Non-pigmented ciliary epithelial cell (primary cell): ENCODE results near the gene BBS4.
"Not testable (repeated sequence)": the region's sequence is repeated elsewhere in the genome, so short reads cannot be mapped to it uniquely, and the experiment has no call there.

Source experiments
- DNase-seq: peaks from one replicate; pipeline ENCODE4 v3.0.0-alpha.2; 2010; ENCODE audit warnings: low read depth

BBS4 gene

DNA sequence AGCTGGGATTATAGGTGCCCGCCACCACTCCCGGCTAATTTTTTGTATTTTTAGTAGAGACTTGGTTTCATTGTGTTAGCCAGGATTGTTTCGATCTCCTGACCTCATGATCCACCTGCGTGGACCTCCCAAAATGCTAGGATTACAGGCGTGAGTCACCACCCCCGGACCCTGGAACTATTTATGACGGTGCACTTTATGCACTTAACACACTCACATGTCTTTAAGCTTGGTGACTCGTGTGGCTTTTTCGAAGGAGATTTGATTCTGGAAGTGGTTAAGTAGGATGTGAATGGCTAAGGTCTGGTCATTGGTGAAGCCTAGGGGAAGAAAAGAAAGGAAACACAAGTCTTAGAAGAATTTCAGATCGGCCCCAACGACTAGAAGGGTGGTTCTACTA, 20.3 kb downstream of the BBS4 start:
- no peak for DNase-seq

DNA sequence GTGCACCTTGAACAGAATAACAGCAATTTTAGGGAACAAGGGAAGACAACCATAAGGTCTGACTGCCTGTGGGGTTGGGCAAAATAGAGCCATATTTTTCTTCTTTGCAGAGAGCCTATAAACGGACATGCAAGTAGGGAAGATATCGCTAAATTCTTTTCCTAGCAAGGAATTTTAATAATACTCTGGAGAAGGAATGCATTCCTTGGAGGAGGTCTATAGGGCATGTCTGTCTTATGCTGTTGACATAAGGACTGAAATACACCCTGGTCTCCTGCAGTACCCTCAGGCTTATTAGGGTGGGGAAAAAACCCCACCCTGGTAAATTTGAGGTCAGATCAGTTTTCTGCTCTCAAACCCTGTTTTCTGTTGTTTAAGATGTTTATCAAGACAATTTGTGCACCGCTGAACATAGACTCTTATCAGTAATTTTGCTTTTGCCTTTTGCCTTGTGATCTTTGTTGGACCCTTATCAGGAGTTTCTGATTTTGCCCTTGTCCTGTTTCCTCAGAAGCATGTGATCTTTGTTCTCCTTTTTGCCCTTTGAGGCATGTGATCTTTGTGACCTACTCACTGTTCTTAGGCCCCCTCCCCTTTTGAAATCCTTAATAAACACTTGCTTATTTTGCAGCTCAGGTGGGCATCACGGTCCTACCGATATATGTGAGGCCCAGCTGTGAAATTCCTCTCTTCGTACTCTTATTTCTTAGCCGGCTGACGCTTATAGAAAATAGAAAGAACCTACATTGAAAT, 22.7 kb downstream of the BBS4 start:
- not testable (repeated sequence) for DNase-seq

DNA sequence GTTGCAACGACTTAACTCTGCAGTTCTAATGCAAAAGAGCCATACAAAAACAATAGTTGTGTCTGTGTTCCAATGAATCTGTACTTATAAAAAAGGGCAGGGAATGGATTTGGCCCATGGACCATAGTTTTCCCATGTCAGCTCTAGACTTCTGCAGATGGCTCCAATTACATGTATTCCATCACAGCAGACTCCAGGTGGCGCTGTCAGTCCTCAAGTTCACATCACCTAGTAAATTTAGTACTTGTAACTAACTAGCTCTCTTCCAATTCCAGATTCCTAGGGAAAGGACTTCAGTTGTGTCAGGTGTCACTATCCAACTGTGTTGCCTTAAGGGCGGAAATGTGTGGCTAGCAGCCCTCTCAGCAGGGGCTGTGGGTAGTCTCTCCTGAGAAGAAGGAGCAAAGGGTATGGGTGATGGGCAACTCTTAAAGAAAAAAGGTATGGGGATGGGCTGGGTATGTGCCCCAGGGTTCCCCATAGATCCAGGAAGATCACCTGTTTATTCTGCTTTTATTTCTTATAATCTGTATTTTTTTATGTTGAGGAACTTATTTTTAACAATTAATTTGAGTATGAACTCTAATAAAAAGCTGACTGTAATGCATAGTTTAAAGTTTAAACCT, 36.2 kb downstream of the BBS4 start:
- peak; percentile 35 for DNase-seq

DNA sequence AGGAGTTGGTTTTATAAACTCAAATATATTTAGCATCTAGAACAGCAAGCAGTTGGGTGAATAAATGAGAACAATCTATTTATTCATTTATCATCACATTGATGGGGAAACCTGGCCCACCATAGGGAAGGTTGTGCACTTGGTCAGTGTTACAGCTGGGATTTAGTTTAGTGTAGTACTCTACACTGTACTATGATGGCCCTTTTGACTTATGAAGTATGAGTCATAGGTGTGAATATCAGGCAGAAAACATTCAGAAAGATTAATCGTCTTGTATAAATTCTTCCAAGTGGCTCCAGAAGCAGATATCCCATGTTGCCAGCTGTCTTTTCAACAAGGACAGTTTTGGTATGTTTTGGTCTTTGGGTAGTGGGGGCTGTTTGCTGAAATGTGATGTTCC, 38.0 kb downstream of the BBS4 start:
- no peak for DNase-seq

DNA sequence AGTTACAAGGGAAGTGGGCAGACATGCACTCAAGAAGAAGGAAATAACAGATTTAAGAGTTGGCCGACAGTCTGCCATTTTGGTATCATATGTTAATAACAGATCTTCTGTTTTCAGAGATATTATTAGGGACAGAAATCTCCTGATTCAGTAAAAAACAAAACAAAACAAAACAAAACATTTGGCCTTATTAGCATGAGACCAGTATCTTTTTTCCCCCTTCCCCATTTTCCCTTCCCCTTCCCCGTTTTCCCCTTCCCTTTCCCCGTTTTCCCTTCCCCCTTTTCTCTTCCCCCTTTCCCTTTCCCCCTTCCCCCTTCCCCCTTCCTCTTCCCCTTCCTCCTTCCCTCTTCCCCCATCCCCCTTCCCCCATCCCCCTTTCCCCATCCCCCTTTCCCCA, 39.4 kb downstream of the BBS4 start:
- no peak for DNase-seq

DNA sequence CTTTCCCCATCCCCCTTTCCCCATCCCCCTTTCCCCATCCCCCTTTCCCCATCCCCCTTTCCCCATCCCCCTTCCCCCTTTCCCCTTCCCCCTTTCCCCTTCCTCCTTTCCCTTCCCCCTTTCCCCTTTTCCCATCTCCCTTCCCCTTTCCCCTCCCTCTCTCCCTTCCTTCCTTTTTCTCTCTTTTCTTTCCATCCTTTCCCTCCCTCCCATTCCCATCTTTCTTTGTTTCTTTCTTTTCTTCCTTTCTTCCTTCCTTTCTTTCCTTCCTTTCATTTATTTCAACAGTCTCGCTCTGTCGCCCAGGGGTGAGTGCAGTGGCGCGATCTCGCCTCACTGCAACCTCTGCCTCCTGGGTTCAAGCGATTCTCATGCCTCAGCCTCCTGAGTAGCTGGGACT, 39.8 kb downstream of the BBS4 start:
- not testable (repeated sequence) for DNase-seq

DNA sequence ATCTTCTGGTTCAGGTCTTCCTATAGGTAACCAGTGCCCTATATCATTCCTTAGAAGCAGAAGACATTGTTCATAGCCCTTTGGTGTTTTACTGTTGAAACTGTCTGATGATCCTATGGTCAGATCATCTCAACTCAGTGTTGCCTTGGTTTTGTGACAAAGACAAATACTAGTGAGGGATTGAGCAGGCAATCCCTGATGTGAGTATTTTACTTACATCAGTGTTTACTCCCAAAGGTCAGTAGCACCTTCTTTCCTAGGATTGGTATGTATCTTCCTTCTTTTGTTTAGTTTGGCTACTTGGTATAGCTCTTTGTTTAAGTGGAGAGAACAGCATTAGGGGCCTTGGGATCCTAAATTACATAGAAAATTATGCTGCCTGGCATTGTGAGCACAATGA, 41.1 kb downstream of the BBS4 start:
- no peak for DNase-seq

DNA sequence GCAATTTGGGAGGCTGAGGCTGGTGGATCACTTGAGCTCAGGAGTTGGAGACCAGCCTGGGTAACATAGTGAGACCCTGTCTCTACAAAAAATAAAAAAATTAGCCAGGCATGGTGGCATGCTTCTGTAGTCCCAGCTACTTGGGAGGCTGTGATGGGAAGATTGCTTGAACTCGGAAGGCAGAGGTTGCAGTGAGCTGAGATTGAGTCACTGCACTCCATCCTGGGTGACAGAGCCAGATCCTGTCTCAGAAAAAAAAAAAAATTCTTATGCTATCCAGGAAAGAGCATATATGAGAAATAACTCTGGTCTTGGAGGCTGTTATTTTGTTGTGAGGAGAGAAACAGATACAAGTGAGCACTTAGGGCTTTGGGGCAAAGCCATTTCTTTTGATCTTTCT, 42.2 kb downstream of the BBS4 start:
- DNase-seq: not testable (repeated sequence)

DNA sequence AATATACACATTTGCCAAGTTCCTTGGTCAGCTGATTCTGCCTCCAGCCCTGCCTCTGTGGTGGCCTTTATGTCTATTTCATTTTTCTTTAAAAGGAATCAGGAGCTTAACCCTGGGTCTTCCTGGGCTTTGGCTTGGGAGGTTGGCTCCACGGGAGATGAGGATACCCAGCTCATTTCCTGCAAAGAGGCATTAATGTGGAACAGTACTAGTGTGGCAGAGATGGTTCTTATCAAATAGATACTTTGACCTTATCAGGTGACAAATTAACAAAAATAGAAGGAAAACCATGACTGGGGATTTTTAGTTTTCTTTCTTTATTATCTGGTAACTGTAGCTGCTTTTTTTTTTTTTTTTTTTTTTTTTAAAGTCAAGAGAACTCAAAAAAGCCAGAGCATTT, 42.8 kb downstream of the BBS4 start:
- no peak for DNase-seq

DNA sequence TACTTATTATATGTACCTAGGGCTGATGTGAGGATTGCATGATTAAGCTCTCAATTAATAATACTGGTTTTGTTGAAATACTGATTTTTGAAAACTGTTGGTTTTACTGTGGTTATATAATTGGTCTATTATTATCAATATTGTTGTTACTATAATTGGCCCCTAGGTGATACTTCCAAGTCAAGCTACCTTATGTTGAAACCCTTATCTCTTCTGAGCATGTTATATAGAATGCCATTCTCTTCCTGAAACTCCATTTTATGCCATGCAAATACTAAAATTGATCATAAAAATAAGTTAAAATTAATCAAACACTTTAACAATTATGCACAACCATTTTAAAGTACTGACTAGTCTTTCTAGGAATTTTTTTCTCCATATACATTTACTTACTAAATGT, 46.1 kb downstream of the BBS4 start:
- no peak for DNase-seq

DNA sequence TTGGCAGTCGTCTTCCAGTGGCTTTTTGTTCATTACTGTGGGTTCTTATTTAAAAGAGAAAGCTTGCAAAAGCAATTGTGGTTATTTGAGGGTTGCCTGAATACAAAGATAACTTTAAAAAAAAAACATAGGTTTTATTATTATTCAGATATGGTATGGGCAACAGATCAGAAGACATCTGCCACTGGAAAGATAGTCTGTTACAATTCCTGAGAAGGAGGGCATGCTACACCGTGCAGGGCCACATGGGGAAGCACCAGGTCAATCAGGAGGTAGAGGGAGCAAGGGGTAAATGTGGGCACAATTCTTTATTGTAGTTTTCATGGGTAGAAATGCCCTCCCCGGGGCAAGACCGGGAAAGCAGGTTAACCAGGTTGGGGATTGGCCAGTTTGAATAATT, 46.5 kb downstream of the BBS4 start:
- no peak for DNase-seq

DNA sequence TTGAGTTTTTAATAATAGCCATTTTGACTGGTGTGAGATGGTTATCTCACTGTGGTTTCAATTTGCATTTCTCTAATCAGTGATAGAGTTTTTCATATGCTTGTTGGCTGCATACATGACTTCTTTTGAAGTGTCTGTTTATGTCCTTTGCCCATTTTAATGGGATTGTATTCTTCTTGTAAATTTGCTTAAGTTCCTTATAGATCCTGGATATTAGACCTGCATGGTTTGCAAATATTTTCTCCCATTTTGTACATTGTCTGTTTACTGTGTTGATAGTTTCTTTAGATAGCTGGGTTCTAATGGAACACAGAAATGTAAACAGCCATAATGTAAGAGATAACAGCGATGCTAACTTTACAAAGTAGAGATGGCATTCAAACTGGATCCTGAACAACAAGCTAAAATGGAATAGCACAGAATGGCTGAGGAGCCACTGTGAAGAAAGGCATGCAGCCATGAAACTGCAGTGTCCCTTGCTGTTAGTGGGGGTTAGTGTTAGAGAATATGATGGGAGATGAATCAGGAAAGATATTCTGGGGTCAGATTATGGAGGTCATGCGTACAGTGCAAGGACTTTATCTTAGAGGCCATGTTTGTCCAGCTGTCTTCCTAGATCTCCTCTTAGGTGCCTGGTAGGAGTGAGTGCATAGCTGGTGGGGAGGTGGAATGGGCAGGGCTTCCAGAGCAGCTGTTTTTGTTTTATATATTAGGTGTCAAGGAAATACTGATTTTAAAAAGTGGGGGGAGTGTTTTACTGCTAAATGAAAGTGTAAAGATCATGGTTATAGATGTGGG, 48.1 kb downstream of the BBS4 start:
- DNase-seq: no peak

DNA sequence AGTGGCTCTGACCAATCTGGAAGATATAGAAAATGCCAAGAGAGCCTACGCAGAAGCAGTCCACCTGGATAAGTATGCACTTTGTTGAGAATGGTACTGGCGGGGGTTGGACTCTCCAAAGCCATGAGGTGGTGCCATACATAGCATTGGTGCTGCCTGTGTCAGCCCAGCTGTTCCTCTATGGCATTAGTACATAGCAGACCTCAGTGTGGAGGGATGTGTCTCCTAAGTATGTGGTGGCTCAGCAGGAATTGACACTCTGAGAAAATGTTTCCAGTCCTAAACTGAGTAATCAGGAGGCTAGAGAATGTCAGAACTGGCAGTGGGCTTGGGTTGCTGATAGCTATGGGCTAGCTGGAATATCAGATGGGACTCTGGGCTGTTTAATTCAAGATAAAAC, 49.1 kb downstream of the BBS4 start:
- no peak for DNase-seq

DNA sequence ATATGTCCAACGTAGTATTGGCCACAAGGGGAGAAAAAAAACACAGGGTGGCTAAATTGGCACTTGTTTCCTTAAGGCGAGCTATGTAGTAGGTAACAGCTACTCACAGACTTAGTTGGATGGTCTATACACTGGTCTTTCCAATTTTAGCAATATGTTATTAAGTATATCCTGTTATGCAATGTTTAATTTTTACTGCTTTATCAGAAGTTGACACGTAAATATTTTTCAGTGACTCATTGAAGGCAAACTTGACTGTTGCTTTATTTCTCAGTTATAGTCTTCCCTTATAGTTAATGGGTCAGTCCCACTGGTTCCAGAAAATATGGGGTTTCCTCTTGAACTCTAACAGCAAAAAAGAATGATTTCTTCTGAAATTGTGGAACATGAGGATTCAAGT, 51.1 kb downstream of the BBS4 start:
- no peak for DNase-seq

DNA sequence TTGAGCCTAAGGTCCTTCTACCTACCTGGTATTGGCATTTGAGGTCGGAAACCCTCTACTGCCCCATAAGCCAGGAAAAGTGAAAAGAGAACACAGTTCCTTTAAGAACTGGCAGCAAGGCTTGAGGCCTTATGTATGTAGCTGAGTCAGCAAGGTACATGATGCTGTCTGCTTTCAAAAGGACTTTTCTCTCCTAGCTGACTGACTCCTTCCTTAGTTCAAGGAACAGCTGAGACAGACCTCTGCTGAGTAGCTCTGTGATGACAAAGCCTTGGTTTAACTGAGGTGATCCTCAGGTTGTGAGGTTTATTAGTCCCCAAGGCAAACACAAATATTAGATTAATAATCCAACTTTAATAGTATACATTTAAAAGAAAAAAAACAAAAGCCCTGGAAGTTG, 51.7 kb downstream of the BBS4 start:
- no peak for DNase-seq

DNA sequence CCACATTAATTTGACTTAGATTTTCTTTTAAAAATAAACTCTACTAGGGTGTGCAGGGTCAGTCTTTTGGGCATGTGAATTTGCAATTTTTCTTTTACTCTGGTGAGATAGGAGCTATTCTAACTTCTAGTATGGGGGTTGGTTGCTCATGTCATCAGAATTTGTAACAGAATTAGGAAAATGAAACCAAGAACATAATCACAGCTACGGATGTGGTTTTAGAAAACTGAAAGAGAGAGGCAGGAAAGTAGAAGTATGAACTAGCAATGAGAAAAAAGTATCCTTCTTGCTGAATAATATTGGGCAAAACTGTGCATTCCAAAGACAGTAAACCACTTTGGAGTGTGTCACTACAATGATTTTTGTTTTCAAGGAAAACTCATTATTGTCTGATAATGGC, 54.2 kb downstream of the BBS4 start:
- no peak for DNase-seq

DNA sequence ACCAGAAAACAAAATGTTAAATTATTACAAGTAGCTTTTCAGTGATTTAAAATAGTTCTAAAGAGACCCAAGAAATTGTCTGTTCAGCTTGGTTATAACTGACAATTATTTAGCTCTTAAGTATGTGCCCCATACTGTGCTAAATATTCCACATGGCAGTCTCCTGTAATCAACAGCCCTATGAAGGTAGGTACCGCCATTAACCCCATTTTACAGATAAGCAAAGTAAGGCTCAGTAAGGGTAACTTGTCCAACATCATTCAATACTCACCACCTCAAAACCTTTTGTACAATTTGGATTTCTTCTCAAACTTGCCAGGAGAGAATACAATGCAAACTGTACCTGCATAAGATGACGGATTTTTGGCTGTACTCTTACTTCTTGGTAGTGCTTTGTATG, 63.7 kb downstream of the BBS4 start:
- DNase-seq: no peak

DNA sequence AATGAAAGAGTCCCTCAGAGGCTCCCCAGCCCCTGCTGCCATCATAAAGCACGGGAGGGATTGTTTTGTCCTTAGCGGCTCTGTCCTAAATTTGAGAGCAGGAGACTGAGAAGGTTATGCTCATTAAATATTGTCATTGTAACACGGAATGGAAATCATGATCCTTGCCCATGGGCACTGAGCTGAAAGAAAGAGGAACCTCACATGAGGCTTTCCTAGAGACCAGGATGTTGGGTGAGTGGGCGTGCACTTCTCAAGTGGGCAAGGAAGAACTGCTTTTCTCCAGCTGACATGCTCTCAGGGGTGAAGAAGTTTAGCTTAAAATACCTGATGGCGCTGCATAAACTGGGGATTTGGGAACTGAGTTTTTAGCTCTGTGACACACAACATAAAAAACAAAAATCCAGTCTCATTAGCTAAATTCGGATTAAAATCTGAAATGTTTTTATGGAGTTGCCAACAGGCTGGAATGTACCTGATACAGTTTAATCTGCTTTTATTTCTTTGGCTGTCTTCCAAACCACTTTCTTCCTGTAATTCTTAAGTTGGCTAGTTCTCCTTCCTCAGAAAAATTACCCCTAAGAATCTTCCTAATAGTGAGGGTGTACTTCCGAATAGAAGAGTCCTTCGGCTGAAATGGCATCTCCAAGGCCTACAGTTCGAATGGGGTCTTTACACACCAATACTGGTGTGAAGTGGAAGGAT, 65.9 kb downstream of the BBS4 start:
- no peak for DNase-seq

DNA sequence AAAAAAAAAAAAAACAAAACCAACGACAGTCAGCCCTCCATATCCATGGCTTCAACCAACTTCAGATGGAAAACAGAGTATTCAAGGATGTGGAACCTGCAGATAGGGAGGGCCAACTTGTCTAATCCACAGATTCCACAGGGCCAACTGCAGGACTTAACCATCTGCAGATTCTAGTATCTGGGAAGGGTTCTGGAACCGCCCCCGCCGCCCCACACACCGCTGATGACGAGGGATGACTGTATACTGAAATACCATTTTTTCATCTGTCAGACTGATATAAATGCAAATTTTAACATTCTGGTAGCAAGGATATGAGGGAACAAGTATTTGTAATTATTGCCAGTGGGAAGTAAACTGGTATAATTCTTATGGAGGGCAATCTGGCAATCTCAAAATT, 68.1 kb downstream of the BBS4 start:
- DNase-seq: no peak

DNA sequence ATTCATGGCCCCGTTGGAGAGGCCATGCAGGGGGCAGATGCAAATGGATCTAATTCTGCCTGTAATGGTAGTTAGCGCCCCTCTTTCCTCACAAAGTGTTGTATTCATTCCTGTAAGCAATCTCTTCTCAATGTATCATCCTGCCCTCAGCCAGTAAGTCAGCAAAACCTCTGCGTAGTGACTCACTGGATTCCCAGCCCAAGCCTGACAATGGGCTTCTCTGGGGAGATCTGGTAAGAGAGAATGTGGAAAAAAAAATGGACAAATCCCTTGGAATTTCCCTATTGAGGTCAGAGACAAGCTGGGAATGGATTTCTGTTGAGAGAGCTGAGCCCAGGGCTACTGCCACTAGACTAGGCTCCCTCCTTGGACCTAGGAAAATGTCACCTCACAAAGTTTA, 72.2 kb downstream of the BBS4 start:
- peak; percentile 89 for DNase-seq

DNA sequence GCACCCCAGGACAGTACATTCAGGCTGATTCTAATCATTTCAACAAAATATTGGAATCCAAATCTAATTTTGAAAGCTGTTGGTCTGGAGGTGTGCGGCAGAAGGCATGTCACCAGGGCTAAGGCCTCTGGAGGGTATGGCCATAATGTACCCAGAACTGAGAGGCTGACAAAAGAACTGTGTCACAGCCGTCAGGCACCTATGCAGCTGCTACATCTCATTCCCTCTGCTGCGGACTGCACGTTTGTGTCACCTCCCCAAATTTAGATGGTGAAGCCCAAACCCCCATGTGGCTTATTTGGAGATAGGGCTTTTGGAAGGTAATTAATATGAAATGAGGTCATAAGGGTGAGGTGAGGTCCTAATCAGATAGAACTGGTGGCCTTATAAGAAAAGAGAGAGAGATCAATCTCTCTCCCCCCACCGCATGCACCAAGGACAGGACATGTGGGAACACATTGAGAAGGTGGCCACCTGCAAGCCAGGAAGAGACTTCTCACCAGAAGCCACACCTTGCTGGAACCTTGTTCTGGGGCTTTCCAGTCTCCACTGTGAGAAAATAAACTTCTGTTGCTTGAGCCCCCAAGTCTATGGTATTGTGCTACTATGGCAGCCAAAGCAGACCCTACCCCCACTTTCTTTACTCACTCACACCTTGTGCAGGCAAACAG, 74.7 kb downstream of the BBS4 start:
- no peak for DNase-seq

DNA sequence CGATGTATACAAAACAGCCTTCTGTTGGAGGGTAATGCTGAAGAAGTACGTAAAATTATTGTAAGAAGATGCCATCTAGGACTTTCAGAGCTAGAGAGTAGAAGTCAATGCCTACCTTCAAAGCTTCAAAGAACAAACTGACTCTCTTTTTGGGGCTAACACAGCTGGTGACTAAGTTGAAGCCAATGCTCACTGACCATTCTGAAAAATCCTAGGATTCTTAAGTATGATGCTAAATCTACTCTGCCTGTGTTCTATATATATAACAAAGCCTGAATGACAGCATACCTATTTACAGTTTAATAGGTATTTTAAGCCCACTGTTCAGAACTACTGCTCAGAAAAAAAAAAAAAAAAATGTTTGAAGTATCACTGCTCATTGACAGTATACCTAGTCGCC, 78.6 kb downstream of the BBS4 start:
- DNase-seq: no peak
